ENCODE results near the gene TPD52L1. TPM values are rescaled to one million over a fixed set of nuclear protein-coding genes. Genes with fewer than 3 reads are reported as not detected.

TPD52L1 gene
- total RNA-seq, 6 experiments from 2014 or later, result 36.8 to 119 (median 47.7) TPM

DNA sequence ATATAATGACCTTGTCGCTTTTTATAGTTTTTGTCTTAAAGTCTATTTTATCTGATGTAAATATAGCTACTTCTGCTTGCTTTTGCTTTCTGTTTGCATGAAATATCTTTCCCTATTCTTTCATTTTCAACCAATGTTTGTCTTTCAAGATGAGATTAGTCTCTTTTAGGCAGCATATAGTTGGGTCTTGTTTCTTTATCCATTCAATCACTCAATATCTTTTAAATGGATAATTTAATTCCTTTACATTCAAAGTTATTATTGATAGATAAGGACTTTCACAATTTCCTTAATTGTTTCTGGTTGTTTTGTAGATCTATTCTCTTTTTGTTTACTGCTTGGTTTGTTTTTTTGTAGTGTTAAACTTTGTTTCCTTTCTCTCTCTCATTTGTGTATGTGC, 43.5 kb upstream of the TPD52L1 start:
- DNase-seq (no peak), ATAC-seq (no peak)
- Histone ChIP-seq H3K27me3 (no peaks in the 10 kb centered on the region), H3K9me3 (peaks cover 0 to 4% (median 0%) of the 10 kb centered on the region in 4 donors), H3K4me3 (no peak overlapping the region), H3K27ac (no peak overlapping the region), H3K36me3 (no peaks in the 10 kb centered on the region), H3K4me1 (no peaks in the 10 kb centered on the region)
- no peak for TF ChIP-seq POLR2A (IDR thresholded peaks at IDR 0.05)
- TF ChIP-seq CTCF (IDR thresholded peaks at IDR 0.05), result no peak
- 92% methylated on average over 1 of the region's 1 CpG for WGBS (ENCODE audit: insufficient coverage, low coverage, low lambda C conversion rate, missing lambda C conversion rate)
- intact Hi-C loops (cut with DNase I), result loop anchor here in 1 of 2 donors (5.0 kb wide), 1 partner anchor 238 kb away; no protein-coding TSS in a partner anchor

- Histone ChIP-seq H3K9me3 (peaks cover 0 to 4% (median 0%) of the 10 kb centered on the region in 4 donors), H3K27me3 (no peaks in the 10 kb centered on the region), H3K4me3 (no peak overlapping the region), H3K36me3 (no peaks in the 10 kb centered on the region), H3K27ac (no peak overlapping the region), H3K4me1 (no peaks in the 10 kb centered on the region)
- WGBS (ENCODE audit: insufficient coverage, low coverage, low lambda C conversion rate, missing lambda C conversion rate), result 68% methylated on average over 3 of the region's 4 CpGs
- ATAC-seq (no peak), DNase-seq (no peak)
- intact Hi-C loops (cut with DNase I), result loop anchor here in 1 of 2 donors (5.0 kb wide), 1 partner anchor 239 kb away; no protein-coding TSS in a partner anchor
- TF ChIP-seq POLR2A (IDR thresholded peaks at IDR 0.05) (no peak), CTCF (IDR thresholded peaks at IDR 0.05) (no peak)
These were observed 42.2 kb upstream of the TPD52L1 start for GRCh38 chr6:125111219-125111983.

DNA sequence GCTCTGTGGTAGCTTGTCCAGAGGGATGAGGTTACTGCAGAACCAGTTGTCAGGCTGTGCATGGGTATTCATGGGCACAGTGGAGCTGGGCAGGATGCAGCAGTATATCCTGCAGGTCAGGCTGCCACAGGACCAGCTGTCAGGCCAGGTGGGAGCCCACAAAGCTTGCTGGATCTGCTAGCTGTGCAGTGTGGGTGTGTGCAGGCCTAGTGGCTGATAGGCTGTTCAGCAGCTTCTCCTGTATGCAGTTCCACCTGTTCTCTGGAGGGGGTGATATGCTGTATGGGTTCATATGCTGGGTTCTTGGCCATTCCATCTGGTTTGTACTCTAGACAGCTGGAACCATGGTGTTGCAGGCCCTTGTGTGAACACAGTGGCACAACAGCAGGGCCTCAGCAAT, 40.6 kb upstream of the TPD52L1 start:
- intact Hi-C loops (cut with DNase I), result loop anchor here in 1 of 2 donors (5.0 kb wide), 1 partner anchor 241 kb away; no protein-coding TSS in a partner anchor
- no peaks in the 10 kb centered on the region for H3K36me3 ChIP-seq

GRCh38 chr6:125114248-125114858, 39.2 kb upstream of the TPD52L1 start:
- peak; percentile 58 to 77 (median 68) for ATAC-seq
- Histone ChIP-seq H3K27ac (no peak overlapping the region), H3K27me3 (no peaks in the 10 kb centered on the region), H3K4me3 (no peak overlapping the region), H3K9me3 (peaks cover 0 to 4% (median 0%) of the 10 kb centered on the region in 4 donors), H3K4me1 (no peaks in the 10 kb centered on the region), H3K36me3 (no peaks in the 10 kb centered on the region)
- intact Hi-C loops (cut with DNase I), result loop anchor here in 1 of 2 donors (5.0 kb wide), 1 partner anchor 242 kb away; no protein-coding TSS in a partner anchor
- TF ChIP-seq CTCF (IDR thresholded peaks at IDR 0.05) (peak; percentile 86 to 91 (median 88)), POLR2A (IDR thresholded peaks at IDR 0.05) (no peak)
- peak in 1 of 3 donors; percentile 54 for DNase-seq
- WGBS (ENCODE audit: insufficient coverage, low coverage, low lambda C conversion rate, missing lambda C conversion rate), result 0% methylated on average over 1 of the region's 1 CpG

More for the DNA sequence above, 40.6 kb upstream of the TPD52L1 start:
- DNase-seq, result no peak
- H3K9me3 ChIP-seq, result peaks cover 0 to 4% (median 0%) of the 10 kb centered on the region in 4 donors
- peak in 1 of 4 donors; percentile 29 for ATAC-seq
- no peak overlapping the region for H3K4me3 ChIP-seq
- no peak overlapping the region for H3K27ac ChIP-seq
- no peaks in the 10 kb centered on the region for H3K27me3 ChIP-seq
- TF ChIP-seq CTCF (IDR thresholded peaks at IDR 0.05), result no peak
- no peak for TF ChIP-seq POLR2A (IDR thresholded peaks at IDR 0.05)
- no peaks in the 10 kb centered on the region for H3K4me1 ChIP-seq

Data from right lobe of liver (tissue), 6 donors.